ENCODE data around the gene KIF6. TPM values are rescaled to one million over a fixed set of nuclear protein-coding genes. Genes with fewer than 3 reads are reported as not detected.
"Not testable (repeated sequence)": the region's sequence is repeated elsewhere in the genome, so short reads cannot be mapped to it uniquely, and the experiment has no call there.

The KIF6 gene
- total RNA-seq = not detected

GRCh38 chr6:39724787-39725631 lies at the start of gene KIF6:
Gene KIF6, minus strand, starts transcription at chr6:39725408. Its CDS starts 98 bp downstream, at chr6:39725310.
- DNase-seq = peak; percentile 55

DNA sequence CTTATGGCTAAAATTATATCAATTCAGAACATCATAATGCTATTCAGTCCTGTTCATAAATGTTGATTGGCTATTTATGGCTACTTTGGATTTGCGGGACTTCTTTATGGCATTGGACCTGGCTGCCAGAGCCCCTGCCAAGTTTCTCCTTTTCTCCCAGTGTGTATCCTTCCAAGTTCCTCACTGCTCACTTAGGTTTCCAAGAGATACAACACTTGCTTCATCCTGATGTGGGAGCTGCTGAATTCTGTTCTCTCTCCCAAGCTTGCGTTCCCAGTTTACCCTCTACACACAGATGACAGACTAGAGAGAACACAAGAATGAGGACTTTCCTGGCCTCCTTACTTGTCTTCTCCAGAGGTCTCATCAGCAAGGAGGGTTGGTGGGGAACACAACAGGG lies 48.6 kb upstream of the KIF6 start:
- DNase-seq = no peak

- no peak for DNase-seq
Measured at GRCh38 chr6:39772559-39773273, 47.5 kb upstream of the KIF6 start.

- no peak for DNase-seq
Measured at GRCh38 chr6:39770446-39770845, 45.2 kb upstream of the KIF6 start.

- DNase-seq = no peak
Measured at GRCh38 chr6:39769012-39769411, 43.8 kb upstream of the KIF6 start.

- DNase-seq = no peak
Measured at GRCh38 chr6:39765508-39766065, 40.4 kb upstream of the KIF6 start.

DNA sequence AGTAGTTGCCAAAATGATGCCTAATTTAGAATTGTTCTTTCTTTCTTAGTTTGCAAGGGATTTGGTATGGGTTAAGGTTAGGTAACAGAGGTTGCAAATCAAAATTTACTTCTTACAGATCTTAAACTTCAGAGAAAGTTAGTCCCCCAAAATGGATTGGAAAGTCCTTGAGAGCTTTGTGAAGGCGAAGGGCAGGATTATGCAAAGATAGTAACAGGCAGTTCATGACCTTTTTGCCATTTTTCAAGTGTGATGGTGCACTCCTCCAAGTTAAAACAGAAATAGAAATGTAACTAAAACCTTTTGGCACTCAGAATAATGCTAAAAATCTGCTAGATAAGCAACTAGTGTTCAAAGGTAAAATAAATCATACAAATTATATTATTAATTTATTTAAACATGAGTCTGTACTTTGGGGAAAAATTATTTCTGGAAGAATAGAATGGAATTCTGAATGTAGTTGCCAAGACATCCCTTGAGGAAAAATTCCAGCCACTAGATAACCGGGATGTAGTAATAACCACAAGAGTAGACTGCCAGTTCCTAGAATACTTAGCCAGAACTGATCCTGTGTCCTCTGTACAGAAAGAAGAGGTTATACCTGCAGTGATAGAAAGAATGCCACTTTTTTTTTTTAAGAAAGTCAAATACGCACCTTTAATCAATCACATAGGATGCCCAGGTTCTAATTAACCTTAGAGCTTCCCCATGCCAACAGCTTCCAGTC lies 35.2 kb upstream of the KIF6 start:
- DNase-seq = no peak

- DNase-seq = no peak
Measured at GRCh38 chr6:39758905-39759605, 33.8 kb upstream of the KIF6 start.

DNA sequence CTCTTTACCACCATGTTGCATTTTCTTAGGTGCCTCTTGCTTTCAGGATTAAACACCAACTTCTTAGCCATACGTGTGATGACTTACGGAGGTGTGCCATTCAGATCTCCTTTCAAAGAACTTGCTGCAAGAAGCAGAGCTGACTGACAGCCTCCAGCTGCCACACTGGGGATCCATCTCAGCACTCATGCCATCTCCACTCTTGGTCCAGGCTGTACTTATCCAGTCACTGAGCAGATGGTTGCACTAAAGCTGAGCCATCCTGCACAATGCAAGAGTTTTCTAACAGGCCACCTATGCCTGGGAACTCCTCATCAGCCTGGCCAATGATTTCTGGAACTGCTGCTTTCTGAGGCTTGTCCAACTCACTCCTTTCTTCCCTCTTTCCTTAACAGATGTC lies 31.4 kb upstream of the KIF6 start:
- no peak for DNase-seq

GRCh38 chr6:39755231-39755630 lies 30.0 kb upstream of the KIF6 start:
- DNase-seq = no peak

DNA sequence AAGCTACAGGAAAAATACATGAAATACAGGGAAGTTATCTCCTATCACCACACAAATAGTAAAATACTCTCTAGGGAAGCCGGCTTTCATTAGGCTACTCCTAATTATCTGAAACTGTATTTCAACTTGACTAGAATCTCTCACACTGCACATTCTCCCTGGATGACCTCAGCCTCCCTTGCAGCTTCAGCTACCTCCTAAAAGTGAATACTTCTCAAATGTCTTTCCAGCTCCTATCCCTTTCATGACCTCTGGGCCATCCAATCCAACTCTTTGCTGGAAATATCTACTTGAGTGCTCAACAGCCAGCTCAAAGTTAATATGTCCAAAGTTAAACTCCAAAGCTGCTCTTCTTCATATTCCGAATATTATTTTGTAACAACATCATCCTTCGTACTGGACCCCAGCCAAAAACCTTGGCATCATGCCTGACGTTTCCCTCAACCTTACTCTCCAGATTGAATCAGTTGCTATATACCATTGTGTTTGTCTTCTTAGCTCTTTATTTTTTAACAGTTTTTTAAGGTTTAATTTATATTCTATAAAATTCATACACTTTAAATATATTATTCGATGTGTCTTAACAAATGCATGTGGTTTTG lies 29.4 kb upstream of the KIF6 start:
- DNase-seq = no peak

- no peak for DNase-seq
Measured at GRCh38 chr6:39753725-39754045, 28.5 kb upstream of the KIF6 start.

- DNase-seq = no peak
Measured at GRCh38 chr6:39752835-39753724, 27.9 kb upstream of the KIF6 start.

DNA sequence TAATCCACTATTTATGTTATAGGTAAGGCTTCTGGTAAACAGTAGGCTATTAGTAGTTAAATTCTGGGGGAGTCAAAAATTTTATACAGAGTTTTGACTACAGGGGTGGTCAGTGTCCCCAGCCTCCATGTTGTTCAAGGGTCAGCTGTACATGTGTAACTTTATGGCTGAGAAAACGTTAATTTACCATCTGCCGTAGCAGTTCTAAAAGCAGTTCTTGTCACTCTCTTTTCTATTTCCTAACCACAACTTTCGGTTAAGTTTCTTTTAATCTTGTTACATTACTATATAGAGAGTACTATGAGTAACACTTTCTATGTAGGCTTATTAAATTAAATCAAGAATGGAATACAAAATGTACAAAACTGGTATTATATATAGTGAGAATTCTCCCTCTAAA lies 21.6 kb upstream of the KIF6 start:
- DNase-seq = no peak

DNA sequence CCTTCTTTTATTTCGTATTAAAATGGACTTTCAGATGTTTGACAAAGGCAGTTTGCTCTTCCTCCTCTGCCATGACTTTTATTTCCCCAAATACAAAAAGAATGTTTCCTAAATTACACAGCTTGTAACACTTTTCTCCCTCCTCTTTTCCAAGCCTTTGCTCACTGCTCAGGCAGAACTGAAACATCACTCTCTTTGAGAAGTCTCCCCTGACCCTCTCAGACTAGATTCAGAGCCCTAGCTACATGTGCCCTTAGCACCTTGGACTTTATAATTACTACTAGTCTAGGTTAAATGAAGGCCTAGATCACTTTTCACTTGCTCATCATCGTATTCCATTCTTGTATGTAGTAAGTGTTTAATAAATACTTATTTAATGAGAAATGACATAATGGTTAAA lies 8.5 kb upstream of the KIF6 start:
- no peak for DNase-seq

GRCh38 chr6:39731565-39731964 lies 6.4 kb upstream of the KIF6 start:
- DNase-seq = no peak

DNA sequence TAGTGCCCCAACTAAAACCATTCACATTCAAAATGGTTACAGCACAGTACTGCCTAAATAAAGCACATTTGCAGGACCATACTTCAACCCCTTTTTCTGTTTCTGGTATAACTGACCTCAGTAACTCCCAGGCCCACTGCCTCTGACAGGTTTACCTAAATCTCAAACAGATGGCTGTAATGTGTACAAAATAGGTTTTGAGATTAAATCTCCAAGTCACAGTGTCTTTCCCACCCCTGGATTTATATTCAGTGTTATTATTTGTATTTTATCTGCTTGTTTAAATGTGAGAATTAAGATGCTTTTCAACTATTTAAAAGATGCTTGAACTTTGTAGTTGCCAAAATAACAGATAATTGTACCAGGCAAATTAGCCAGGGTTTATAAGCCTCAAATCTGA lies 4.7 kb upstream of the KIF6 start:
- no peak for DNase-seq

DNA sequence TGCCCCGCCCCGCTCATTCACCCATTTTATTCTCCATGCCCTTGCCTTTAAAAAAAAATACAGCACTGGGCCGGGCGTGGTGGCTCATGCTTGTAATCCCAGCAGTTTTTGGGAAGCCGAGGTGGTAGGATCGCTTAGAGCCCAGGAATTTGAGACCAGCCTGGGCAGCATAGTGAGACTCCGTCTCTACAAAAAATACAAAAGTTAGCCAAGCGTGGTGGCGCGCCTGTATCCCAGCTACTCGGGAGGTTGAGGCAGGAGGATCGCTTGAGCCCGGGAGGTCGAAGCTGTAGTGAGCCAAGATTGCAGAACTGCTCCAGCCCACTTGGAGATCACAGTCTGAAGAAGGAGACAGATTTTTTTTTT lies 407 bp upstream of the KIF6 start:
- no peak for DNase-seq

DNA sequence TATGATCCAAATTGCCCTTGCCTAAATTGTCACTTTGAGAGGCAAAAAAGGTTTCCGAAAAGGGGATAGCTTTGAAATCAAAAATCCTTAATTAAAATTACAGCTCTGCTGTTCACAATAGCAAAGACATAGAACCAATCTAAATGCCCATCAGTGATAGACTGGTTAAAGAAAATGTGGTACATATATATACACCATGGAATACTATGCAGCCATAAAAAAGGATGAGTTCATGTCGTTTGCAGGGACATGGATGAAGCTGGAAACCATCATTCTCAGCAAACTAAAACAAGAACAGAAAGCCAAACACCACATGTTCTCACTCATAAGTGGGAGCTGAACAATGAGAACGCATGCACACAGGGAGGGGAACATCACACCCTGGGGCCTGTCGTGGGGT lies 1.9 kb downstream of the KIF6 start:
- DNase-seq = not testable (repeated sequence)

- DNase-seq = no peak
Measured at GRCh38 chr6:39714802-39715201, 10.4 kb downstream of the KIF6 start.

GRCh38 chr6:39707962-39708683 lies 17.1 kb downstream of the KIF6 start:
- DNase-seq = no peak

Data from effector CD4-positive, alpha-beta T cell (primary cell).